ENCODE data around the gene SGSM2. TPM values are rescaled to one million over a fixed set of nuclear protein-coding genes. Genes with fewer than 3 reads are reported as not detected.

SGSM2 gene
- total RNA-seq, 2 experiments from 2014 or later = 31.8 to 37.7 TPM

GRCh38 chr17:2412561-2413021 lies 75.3 kb downstream of the SGSM2 start:
- H3K27me3 Mint-ChIP-seq = no peaks in the 10 kb centered on the region
- DNase-seq (no peak), ATAC-seq (no peak)
- peaks cover 9% of the 10 kb centered on the region for H3K36me3 Mint-ChIP-seq (ENCODE audit: low read depth)
- no peaks in the 10 kb centered on the region for H3K9me3 Mint-ChIP-seq
- TF ChIP-seq CTCF (IDR thresholded peaks at IDR 0.05) = no peak
- no peak overlapping the region for H3K4me3 Mint-ChIP-seq
- intact Hi-C loops (cut with micrococcal nuclease) = no loop called here
- peak overlapping the region; percentile 20 for H3K27ac Mint-ChIP-seq
- ChIA-PET POLR2A (interaction anchor here (2.0 to 3.9 kb wide), 2 partner anchors 20 to 31 kb away, joined by 7 to 21 read pairs; no protein-coding TSS in a partner anchor), CTCF (interaction anchor here (1.0 to 10.5 kb wide), 2 partner anchors 30 to 39 kb away, joined by 3 to 463 read pairs; no protein-coding TSS in a partner anchor)
- peaks cover 3% of the 10 kb centered on the region for H3K4me1 Mint-ChIP-seq (ENCODE audit: low read depth)

GRCh38 chr17:2414446-2415064 lies 77.3 kb downstream of the SGSM2 start:
- Mint-ChIP-seq H3K27ac (no peak overlapping the region), H3K4me1 (ENCODE audit: low read depth) (peaks cover 3% of the 10 kb centered on the region), H3K27me3 (no peaks in the 10 kb centered on the region), H3K36me3 (ENCODE audit: low read depth) (peaks cover 17% of the 10 kb centered on the region), H3K9me3 (no peaks in the 10 kb centered on the region), H3K4me3 (no peak overlapping the region)
- CTCF ChIA-PET = interaction anchor here (2.2 to 10.5 kb wide), 2 partner anchors 32 to 45 kb away, joined by 13 to 463 read pairs; no protein-coding TSS in a partner anchor
- ATAC-seq (no peak), DNase-seq (no peak)
- intact Hi-C loops (cut with micrococcal nuclease) = no loop called here
- POLR2A ChIA-PET = no interaction called here
- TF ChIP-seq CTCF (IDR thresholded peaks at IDR 0.05) = no peak

GRCh38 chr17:2415081-2415480 lies 77.8 kb downstream of the SGSM2 start:
- DNase-seq = no peak
- Mint-ChIP-seq H3K9me3 (no peaks in the 10 kb centered on the region), H3K27me3 (no peaks in the 10 kb centered on the region), H3K4me3 (no peak overlapping the region), H3K4me1 (ENCODE audit: low read depth) (peaks cover 3% of the 10 kb centered on the region), H3K36me3 (ENCODE audit: low read depth) (peaks cover 19% of the 10 kb centered on the region), H3K27ac (no peak overlapping the region)
- POLR2A ChIA-PET = interaction anchor here (1.4 kb wide), 1 partner anchor 15 kb away, joined by 5 read pairs; no protein-coding TSS in a partner anchor
- intact Hi-C loops (cut with micrococcal nuclease) = no loop called here
- CTCF ChIA-PET = interaction anchor here (0.7 to 10.5 kb wide), 19 partner anchors 11 to 357 kb away, joined by 3 to 463 read pairs (median 5); partner anchors contain the start of genes METTL16, MNT and PAFAH1B1
- ATAC-seq = no peak
- TF ChIP-seq CTCF (IDR thresholded peaks at IDR 0.05) = no peak

GRCh38 chr17:2416010-2416734 lies 78.9 kb downstream of the SGSM2 start:
- no peak overlapping the region for H3K4me3 Mint-ChIP-seq
- peak; percentile 99 for TF ChIP-seq CTCF (IDR thresholded peaks at IDR 0.05)
- H3K9me3 Mint-ChIP-seq = no peaks in the 10 kb centered on the region
- H3K27me3 Mint-ChIP-seq = no peaks in the 10 kb centered on the region
- H3K27ac Mint-ChIP-seq = peak overlapping the region; percentile 59
- ChIA-PET POLR2A (interaction anchor here (0.6 to 2.0 kb wide), 9 partner anchors 16 to 265 kb away, joined by 3 to 11 read pairs (median 3); partner anchors contain the start of gene TSR1), CTCF (interaction anchor here (0.6 to 10.5 kb wide), 58 partner anchors 9 to 423 kb away, joined by 3 to 463 read pairs (median 4); partner anchors contain the start of genes HIC1, METTL16, MNT and PAFAH1B1)
- peaks cover 22% of the 10 kb centered on the region for H3K36me3 Mint-ChIP-seq (ENCODE audit: low read depth)
- ATAC-seq = peak; percentile 89
- intact Hi-C loops (cut with micrococcal nuclease) = loop anchor here (2.0 kb wide), 1 partner anchor 33 kb away; no protein-coding TSS in a partner anchor
- peaks cover 3% of the 10 kb centered on the region for H3K4me1 Mint-ChIP-seq (ENCODE audit: low read depth)
- DNase-seq = peak; percentile 91
